AG20443 (cell line): Measurements from ENCODE around the gene GDF10.

ENCODE experiments used
- DNase-seq: peaks from one replicate; pipeline ENCODE4 v3.0.0; 2012; ENCODE audit warnings: low spot score, mixed read lengths

Gene GDF10

DNA sequence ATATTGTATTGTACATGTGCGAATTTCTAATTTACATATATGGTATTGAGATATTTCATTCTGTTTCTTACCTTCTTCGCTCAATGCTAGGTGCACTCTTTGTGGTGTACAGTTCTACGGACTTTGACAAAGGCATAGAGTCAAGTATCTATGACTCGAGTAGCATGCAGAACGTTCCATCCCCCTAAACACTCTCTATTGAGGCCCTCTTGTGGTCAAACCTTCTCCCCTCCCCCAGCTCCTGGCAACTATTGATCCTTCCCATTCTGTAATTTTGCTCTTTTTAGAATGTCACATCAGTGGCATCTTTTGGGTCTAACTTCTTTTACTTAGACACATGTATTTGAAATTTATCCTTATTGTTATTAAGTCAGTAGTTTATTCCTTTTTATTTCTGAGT is 30.7 kb upstream of the GDF10 start:
- DNase-seq: no peak

DNA sequence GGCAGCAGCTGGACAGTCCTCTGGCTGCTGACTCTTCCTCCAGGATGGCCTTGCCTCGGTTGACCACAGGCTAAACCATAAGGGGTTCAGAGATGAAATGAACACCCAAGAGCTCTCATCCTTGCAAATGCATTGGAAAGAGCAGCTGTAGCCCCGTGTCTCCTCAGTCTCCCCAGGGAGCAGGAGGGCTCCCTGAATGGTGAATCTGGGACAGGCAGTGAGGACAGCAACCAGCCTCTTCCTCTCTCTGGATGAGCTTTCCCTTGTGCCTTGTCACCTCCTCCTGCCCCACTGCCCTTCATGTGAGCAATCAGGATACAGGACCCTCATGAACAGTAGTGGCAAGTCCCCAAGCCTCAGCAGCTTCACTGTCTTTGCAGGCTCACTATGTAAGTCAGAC is 23.9 kb upstream of the GDF10 start:
- DNase-seq: no peak

DNA sequence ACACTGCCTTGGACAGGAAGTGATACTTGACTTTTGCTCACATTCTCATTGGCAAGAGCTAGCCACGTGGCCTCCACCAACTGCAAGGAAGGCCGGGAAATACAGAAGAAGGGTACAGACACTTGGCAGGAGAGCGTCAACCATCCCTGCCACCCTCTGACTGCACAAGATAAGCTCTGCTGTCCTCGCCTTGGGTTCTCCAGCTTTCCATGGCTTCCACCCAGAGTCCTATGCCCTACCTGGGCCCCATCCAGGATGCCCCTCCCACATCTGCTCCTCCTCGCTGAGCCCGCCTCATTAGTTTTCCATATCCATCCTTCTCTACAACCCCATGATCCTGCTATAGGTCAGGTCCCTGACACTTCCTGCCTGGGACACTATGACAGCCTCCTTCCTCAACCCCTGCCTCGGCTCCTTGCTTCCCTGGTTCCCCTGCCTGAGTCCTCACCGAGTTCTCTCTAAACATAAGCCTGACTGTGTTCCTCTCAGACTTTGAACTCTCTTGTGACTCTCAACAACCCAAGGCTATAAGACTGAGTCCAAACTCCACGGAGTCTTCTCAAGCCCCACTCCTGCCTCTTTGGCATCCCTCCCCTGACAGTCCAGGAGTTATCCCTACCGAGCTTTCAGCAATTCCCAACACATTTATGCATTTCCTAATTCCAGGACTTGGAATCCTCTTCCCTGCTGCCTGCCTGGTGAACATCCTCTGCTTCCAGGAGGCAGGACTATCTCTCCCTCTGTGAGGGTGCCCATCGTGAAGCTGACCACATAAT is 23.2 kb upstream of the GDF10 start:
- no peak for DNase-seq

DNA sequence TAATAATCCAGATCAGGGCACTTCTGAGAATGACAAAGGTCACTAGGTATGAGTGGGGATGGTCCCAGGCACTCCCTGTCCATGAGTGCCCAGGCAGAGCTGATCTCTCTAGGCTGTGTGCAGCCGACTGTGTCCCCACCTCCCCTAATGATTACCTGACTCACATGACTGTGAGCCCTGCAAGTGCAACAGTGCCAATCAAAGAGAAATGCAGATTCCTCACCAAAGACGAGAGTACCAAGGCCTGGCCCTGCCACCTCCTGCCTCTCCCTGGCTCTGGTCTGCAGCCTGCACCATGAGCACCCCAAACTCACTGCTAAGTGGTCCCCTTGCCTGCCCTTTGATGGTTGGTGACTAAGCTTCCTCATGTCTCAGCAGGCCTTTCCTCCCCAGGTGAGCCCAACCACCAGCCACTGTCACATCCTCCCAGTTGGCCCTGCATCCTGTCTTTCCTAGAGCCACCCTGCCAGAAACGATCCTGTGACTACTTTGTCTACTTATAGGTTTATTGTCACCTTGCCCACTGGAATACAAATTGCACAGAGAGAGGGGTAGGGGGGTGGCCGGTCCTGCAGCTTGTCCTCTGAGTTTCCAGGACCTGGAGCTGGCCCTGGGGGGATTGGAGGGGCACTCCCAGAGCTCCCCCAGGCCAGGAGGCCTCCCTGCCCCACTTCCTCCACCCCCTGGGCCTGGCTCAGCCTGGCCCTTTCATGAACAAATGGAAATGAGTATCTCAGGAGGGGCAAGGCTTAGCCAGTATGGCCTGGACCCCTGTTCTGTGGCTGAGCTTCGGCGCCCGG is 22.4 kb upstream of the GDF10 start:
- DNase-seq: no peak

DNA sequence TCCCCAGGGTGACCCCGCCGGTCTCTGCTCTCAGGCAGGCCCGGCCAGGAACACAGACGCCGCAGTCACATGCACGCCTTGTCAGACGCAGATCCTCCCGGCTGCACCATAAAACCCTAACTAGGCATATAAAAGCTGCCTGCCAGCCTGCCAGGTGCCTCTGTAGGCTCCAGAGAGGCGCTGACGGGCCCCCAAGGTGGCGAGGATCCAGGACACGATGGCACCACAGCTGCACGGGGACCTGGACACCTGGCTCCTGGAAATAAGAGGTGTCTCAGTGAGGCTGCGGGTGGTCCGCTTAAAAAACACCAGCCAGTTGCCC is 21.9 kb upstream of the GDF10 start:
- DNase-seq: no peak

DNA sequence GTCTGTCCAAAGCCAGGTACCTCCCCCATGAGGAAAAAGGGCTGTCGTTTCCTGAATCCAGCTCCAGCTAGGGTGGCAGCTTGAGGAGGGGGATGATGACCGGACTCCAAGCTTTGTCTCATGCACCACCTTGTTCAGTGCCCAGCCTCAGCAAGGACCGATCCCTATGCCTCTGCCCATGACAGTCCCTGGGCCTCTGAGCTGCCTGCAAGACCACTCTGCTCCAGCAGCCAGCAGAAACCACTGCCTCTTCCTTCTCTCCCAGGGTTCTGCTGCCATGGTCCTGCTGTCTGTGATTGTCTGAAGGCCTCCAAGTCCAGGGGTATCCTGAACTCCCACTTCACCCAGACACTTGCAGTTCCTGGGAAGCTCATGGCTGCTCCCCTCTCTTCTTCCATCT is 21.3 kb upstream of the GDF10 start:
- no peak for DNase-seq

DNA sequence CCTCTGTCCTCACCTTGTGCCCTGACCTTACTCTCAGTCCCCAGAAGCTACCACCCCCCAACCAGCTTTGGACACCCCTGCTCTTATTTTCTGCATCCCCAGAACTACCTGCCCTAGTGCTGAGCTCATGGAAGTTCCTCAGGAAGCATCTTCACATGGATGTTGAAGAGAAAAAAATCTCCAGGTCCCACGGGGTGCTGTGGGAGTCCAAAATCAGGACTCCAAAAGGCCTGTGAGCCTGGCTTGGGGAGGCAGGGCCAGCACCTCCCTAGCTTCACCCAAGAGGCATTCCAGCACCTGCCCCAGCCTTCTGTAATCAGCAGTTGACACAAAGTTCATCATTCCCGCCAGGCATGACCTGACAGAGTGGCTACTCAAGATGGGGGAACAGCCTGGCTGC is 20.7 kb upstream of the GDF10 start:
- DNase-seq: no peak

DNA sequence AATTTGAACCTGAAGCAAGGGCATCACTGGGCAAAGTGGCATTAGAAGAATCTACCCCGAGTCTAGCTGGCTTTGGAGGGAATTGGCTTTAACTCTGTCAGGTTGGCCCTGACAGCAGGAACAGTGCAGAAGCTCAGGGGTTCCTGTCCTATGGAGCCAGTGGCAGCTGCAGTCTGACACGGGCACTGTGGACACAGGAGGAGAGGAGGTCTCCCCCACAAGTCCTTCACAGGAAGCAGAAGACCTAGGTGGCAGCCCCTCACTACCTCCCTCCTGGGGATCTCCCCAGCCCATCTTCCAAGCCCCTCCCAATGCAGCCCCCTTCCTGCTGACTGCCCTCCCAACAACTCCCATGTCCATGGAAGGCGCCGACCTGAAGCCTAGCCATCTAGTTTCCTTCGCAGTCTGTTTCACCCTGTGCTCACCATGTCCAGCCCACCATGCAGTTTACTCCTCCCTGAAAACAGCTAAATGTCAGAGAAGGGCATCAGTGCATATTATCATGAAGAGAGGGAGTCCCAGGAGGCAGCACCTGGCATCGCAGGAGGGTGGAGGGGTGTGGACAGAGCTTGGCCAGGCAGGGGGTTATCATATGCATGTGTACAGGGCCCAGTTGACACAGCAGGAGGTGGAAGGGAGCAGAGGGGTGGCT is 17.9 kb upstream of the GDF10 start:
- no peak for DNase-seq

DNA sequence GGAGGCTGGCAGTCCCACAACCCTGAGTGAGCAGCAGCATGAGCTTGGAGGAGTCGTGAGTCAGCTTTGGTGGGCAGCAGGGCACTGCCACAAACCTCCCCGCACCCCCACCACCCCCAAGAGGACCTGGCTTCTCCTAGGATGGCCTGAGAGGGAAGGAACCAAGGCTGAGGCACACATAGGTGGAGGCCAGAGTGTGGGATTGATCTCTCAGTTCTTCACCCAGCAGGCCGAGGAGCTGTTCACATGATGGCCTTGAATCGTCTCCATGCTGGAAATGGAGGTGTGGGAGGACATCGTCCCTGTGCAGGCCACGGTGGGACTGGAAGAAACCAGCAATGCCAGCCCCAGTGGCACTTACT is 17.4 kb upstream of the GDF10 start:
- DNase-seq: no peak

DNA sequence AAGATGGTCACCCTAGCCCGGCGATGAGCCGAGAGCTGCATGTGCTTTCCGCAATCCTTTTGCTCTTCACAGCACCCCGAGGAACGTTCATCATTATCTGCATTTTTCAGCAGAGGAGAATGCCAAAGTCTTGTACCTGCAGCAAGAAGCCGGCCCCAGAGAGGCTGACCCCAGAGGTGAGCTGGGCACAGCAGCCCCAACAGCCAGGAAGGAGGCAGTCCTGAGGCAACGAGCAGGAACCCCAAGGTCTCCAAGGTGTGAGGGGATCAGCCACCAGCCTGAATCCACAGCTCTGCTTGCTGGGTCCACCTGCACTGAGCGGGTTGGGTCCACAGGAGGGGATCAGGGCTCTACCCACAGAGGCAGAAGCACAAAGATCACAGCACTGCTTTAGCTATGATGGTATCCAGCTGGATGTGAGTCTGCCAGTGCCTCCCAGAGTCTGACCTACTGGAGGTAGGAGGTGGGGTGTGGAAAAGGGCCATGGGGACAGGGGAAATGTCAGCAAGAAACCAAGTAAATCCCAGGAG is 16.8 kb upstream of the GDF10 start:
- DNase-seq: no peak

DNA sequence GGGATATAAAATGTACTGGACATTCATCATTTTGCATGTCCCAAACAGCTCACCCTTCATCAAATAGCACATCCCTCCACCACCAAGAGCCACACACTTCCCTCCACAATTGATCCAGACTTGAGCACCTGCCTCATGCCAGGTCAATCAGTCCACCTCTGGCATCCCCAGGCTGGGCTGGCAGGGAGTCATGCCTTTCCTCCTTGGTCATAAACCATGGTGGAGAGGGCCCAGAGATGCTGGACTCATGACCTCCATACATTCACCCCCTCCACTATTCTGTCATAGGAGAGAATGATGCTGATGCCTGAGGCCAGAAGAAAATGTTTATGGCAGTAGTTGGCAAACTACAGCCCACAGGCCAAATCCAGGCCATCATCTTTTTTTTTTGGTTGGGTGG is 16.1 kb upstream of the GDF10 start:
- no peak for DNase-seq

DNA sequence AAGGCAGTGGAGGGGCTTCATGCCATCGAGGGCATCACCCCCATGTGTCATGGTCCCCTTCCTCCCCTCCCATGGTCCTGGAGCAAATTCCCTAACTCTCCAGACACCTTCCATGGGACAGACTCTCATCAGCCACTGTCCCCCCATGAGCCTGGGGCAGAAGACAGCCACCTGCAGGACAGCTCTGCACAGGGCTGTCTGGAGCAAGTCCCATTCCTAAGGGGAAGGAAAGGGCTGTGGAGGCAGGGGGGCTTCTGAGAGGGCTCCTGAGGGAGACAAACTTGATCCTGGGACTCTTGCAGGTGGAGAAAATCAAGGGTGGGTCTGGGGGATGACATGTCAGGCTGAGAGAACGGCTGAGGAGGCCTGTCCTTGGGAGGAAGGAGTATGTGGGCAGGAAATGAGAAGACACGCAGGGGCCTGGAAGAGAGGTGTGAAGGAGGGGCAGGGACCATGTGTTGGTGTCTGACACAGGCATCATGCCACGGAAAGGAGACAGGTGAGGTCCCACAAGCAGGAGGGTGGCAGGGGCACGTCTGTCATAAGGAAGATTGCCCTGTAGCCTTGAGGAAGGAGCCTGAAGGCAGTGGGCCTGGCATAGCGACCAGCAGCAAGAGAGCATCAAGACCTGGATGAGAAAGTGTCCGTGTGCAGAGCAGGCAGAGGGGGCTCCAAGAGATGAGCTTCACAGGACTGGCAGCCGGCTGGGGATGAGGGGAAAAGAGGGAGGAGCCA is 14.4 kb upstream of the GDF10 start:
- no peak for DNase-seq

DNA sequence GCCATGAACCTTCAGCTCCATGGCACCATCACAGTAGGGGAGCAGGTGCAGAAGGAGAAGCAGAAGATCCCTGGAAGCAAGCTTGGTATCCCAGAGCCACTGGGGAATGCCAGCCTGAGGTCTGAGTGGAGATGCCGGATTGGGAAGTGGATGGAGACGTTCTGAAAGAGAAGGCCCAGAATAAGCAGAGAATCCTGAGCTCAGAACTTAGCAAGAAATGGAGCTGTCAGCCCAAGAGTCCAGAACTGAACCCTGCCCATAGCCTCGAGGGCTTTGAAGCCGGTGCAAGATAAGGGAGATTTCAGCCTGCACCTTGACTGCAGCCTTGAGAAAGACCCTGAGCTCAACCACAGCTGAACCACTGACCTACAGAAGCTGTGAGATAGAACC is 13.9 kb upstream of the GDF10 start:
- no peak for DNase-seq

DNA sequence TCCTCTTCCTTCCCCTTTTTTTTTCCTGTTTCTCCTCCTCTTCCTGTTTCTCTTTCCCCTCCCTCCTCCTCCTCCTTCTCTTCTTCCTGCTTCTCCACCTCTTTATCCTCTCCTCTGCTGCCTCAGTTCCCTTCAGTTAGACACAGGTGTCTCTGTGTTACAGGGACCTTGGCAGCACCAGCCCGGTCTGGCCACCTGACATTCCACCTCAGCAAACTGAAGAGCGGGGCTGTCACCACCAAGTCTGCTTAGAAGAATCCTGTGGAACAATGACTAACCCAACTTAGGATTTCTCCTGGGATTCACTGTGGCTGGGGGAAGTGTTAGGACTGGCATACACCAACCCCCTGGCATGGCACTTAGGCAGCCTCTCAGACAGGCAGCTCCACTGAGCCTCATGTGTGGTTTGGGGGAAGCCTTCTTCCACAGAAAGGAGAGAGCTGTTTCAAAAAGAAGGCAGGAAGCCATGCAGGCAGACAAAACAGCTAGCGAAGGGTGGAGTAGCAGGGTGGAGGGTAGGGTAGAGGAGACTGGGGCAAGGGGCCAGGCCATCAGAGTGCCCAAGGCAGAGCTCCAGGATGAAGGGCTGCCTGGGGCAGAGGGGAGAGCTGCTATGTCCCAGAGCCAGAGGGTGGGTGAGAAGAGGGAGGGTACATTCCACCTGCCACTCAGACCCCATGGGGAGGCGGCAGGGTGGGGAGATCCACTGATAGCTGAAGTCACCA is 13.2 kb upstream of the GDF10 start:
- DNase-seq: no peak

DNA sequence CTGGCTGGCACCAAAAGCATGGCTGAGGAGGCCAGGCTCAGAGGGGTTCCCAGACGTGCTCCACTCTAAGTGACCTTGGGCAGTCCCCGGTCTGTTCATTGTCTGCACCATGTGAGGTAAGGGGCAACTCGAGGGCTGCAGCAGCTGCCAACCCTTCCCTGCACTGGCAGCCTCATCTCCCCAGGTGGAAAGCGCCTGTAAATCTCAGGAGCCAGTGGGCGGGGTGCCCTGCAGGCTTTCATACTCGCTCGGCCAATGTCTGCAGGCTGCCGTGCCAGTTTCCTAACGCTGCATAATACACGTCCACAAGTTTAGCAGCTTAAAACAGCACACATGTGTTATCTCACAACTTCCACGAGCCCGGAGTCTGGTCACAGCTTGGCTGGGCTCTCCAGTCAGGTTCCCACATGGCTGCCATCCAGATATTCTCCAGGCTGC is 12.6 kb upstream of the GDF10 start:
- no peak for DNase-seq

DNA sequence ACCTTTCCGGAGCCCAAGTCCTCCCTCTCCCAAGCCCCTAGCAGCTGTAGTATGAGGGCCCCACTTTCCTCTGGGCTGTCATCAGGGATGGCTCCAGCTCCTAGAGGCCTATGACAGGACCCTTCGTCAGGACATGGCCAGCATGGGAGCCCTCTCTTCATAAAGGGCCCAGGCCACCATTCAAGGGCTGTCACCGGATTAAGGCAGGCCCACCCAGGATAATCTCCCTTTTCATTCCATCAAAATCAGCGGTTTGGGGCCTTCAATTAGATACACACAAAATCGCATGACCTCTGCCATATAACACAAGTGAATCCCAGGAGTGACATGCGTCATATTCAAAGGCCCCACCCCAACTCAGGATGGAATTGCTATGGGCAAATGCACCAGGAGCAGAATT is 12.2 kb upstream of the GDF10 start:
- DNase-seq: no peak

DNA sequence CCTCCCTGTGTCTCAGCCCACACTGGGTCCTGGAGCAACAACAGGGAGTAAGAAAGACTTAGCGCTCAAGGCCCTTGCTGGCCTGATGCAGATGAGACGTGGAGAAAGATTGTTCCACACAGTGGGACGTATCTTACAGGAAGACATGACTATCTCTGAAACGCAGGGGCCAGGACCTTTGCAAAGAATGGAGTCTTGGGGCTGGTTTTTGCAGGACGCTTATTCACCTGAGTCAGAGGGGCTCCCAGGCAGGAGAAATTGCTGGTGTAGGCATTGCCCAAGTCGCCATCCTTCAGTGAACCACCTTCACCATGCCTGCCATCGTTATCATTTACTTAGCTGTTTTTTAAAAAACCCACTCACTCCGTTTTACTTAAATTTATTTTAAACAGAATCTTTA is 11.8 kb upstream of the GDF10 start:
- no peak for DNase-seq

DNA sequence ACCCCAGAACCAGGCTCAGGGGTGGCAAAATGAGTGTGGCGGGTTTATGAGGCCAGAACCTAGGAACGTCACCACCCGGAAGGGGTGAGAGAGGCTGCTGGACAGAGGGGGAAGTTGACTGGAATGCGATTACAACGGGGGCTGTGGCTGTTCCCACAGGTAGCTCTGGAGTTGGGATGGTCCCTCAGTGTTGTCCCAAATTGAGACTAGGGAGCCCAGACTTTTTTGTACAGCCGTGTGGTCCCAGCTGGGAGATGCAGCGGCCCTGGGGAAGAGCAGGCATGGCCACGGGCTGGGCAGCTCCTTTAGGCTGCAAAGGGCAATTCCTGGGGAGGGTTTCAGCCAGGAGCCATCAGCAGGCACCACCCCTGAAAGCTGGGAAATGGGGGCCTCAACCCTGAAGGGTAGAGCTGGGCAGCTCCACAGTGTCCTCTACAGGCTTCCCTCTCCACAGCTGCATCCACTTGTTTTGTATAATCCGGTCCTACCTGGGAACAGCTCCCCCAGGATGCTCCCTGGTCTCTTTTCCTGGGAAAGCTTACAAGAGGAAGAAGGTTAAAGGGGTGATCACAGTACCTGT is 11.0 kb upstream of the GDF10 start:
- DNase-seq: no peak

DNA sequence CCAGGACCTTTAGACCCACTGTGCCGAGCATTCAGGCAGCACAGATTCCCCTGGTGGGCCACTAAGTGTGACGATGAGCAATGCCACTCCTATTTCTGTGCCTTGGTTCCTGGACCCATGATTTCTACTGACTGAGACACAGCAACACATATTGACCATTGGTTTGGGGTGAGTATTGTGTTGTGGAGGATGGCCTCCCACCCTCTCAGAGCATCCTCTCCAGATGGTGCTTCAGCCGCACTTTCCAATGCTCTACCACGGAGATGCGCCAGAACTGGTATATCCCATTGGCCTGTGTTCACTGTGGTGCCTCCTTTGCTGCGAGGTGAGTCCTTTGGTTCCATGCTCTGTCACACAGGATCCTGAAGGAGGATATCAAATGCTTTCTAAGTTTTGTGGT is 10.1 kb upstream of the GDF10 start:
- DNase-seq: no peak

DNA sequence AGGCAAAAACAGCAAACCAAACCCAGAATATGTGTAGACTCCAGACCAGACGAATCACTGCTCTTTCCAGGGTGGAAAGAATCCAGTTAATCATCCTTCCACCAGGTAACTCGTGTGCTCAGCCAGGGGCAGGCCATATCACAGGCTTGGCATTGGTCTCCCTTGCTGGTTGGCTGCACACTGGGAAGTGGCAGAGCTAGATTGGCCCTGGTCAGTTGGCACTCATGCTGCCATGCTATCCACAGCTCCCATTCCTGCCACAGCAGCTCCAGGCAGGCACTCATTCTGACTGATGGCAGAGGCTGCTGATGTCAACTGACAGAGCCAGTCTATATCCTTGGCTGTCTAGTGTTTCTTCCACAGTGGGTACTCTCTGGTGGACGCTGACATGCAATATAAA is 9.7 kb upstream of the GDF10 start:
- DNase-seq: no peak

DNA sequence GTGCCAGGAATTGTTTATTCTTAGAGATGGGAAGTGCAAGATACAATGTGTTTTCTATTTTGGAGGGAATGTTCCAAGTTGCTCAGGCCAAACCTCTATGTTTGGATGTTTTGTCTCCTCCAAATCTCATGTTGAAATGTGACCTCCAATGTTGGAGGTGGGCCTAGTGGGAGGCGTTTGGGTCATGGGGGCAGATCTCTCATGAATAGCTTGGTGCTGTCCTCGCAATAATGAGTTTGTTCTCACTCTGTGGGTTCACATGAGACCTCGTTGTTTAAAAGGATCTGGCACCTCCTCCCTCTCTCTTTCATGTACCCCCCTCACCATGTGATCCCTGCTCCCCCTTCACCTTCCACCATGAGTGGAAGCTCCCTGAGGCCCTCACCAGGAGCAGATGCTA is 8.3 kb upstream of the GDF10 start:
- no peak for DNase-seq
